ENCODE results near the gene YPEL3.

DNA sequence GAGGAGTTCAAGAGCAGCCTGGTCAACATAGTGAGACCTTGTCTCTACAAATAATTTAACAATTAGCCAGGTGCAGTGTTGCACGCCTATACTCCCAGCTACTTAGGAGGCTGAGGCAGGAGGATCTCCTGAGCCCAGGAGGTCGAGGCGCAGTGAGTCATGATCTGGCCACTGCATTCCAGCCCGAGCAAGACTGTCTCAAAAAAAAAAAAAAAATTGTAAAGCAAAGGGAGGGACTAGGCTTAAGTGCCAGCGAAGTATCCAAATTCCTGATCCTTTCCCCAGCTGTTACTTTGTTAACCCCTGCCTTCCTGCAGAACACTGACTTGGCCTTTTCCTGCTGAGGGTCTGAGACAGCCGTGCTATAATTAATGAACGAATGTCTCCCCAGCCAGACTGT lies 14.6 kb upstream of the YPEL3 start:
- TF ChIP-seq, protein P1, sequence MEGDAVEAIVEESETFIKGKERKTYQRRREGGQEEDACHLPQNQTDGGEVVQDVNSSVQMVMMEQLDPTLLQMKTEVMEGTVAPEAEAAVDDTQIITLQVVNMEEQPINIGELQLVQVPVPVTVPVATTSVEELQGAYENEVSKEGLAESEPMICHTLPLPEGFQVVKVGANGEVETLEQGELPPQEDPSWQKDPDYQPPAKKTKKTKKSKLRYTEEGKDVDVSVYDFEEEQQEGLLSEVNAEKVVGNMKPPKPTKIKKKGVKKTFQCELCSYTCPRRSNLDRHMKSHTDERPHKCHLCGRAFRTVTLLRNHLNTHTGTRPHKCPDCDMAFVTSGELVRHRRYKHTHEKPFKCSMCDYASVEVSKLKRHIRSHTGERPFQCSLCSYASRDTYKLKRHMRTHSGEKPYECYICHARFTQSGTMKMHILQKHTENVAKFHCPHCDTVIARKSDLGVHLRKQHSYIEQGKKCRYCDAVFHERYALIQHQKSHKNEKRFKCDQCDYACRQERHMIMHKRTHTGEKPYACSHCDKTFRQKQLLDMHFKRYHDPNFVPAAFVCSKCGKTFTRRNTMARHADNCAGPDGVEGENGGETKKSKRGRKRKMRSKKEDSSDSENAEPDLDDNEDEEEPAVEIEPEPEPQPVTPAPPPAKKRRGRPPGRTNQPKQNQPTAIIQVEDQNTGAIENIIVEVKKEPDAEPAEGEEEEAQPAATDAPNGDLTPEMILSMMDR (IDR thresholded peaks at IDR 0.05): no peak
- TF ChIP-seq EP300 (IDR thresholded peaks at IDR 0.05) (no peak), CBX8 (IDR thresholded peaks at IDR 0.05) (no peak), RAD21 (conservative IDR thresholded peaks at IDR 0.05 in 1 of 2, IDR thresholded peaks at IDR 0.05 in 1 of 2) (no peak), CBX2 (IDR thresholded peaks at IDR 0.05; ENCODE audit: borderline replicate concordance, low read depth) (no peak)
- TF ChIP-seq, protein P2, sequence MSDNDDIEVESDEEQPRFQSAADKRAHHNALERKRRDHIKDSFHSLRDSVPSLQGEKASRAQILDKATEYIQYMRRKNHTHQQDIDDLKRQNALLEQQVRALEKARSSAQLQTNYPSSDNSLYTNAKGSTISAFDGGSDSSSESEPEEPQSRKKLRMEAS (IDR thresholded peaks at IDR 0.05): no peak

Measured in A549 (cell line).